Measurements from ENCODE around the gene BTBD2. TPM values are rescaled to one million over a fixed set of nuclear protein-coding genes. Genes with fewer than 3 reads are reported as not detected.

BTBD2 gene
- total RNA-seq, 4 donors from 2014 or later: 54.6 to 82.9 (median 63.6) TPM

- ATAC-seq (no peak), DNase-seq (no peak)
- intact Hi-C loops (cut with DNase I; ENCODE audit: low total_unique reads) (no loop called here), in situ Hi-C loops (cut with MboI; ENCODE audit: low sequenced_read_pairs in 4 of 4) (no loop called here)
- Histone ChIP-seq H3K36me3 (peaks cover 0 to 7% of the 10 kb centered on the region in 2 donors), H3K27ac (no peak overlapping the region), H3K4me1 (no peaks in the 10 kb centered on the region), H3K4me3 (no peak overlapping the region), H3K27me3 (no peaks in the 10 kb centered on the region), H3K9me3 (no peaks in the 10 kb centered on the region)
- TF ChIP-seq, protein P1, sequence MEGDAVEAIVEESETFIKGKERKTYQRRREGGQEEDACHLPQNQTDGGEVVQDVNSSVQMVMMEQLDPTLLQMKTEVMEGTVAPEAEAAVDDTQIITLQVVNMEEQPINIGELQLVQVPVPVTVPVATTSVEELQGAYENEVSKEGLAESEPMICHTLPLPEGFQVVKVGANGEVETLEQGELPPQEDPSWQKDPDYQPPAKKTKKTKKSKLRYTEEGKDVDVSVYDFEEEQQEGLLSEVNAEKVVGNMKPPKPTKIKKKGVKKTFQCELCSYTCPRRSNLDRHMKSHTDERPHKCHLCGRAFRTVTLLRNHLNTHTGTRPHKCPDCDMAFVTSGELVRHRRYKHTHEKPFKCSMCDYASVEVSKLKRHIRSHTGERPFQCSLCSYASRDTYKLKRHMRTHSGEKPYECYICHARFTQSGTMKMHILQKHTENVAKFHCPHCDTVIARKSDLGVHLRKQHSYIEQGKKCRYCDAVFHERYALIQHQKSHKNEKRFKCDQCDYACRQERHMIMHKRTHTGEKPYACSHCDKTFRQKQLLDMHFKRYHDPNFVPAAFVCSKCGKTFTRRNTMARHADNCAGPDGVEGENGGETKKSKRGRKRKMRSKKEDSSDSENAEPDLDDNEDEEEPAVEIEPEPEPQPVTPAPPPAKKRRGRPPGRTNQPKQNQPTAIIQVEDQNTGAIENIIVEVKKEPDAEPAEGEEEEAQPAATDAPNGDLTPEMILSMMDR (IDR thresholded peaks at IDR 0.05 in 4 of 5, conservative IDR thresholded peaks at IDR 0.05 in 1 of 5): no peak
- TF ChIP-seq POLR2A (IDR thresholded peaks at IDR 0.05): no peak
Measured at GRCh38 chr19:1967087-1967608, 48.4 kb downstream of the BTBD2 start.

GRCh38 chr19:1962674-1963073 is 52.8 kb downstream of the BTBD2 start:
- DNase-seq (no peak), ATAC-seq (no peak)
- H3K27me3 ChIP-seq: no peaks in the 10 kb centered on the region
- H3K27ac ChIP-seq: no peak overlapping the region
- in situ Hi-C loops (cut with MboI; ENCODE audit: low sequenced_read_pairs in 4 of 4): no loop called here
- intact Hi-C loops (cut with DNase I; ENCODE audit: low total_unique reads): no loop called here
- no peak overlapping the region for H3K4me3 ChIP-seq
- peaks cover under 1 to 2% of the 10 kb centered on the region in 2 donors for H3K4me1 ChIP-seq
- H3K36me3 ChIP-seq: no peaks in the 10 kb centered on the region
- TF ChIP-seq POLR2A (IDR thresholded peaks at IDR 0.05): no peak
- TF ChIP-seq, protein P1 (IDR thresholded peaks at IDR 0.05 in 4 of 5, conservative IDR thresholded peaks at IDR 0.05 in 1 of 5): no peak
- H3K9me3 ChIP-seq: no peaks in the 10 kb centered on the region

GRCh38 chr19:1961000-1961883 is 54.3 kb downstream of the BTBD2 start:
- TF ChIP-seq POLR2A (IDR thresholded peaks at IDR 0.05): no peak
- TF ChIP-seq, protein P1 (IDR thresholded peaks at IDR 0.05 in 4 of 5, conservative IDR thresholded peaks at IDR 0.05 in 1 of 5): no peak
- in situ Hi-C loops (cut with MboI; ENCODE audit: low sequenced_read_pairs in 4 of 4): no loop called here
- H3K9me3 ChIP-seq: no peaks in the 10 kb centered on the region
- ATAC-seq (no peak), DNase-seq (no peak)
- intact Hi-C loops (cut with DNase I; ENCODE audit: low total_unique reads): no loop called here
- H3K4me1 ChIP-seq: peaks cover 12 to 16% of the 10 kb centered on the region in 2 donors
- H3K4me3 ChIP-seq: no peak overlapping the region
- no peak overlapping the region for H3K27ac ChIP-seq
- no peaks in the 10 kb centered on the region for H3K36me3 ChIP-seq
- H3K27me3 ChIP-seq: no peaks in the 10 kb centered on the region

DNA sequence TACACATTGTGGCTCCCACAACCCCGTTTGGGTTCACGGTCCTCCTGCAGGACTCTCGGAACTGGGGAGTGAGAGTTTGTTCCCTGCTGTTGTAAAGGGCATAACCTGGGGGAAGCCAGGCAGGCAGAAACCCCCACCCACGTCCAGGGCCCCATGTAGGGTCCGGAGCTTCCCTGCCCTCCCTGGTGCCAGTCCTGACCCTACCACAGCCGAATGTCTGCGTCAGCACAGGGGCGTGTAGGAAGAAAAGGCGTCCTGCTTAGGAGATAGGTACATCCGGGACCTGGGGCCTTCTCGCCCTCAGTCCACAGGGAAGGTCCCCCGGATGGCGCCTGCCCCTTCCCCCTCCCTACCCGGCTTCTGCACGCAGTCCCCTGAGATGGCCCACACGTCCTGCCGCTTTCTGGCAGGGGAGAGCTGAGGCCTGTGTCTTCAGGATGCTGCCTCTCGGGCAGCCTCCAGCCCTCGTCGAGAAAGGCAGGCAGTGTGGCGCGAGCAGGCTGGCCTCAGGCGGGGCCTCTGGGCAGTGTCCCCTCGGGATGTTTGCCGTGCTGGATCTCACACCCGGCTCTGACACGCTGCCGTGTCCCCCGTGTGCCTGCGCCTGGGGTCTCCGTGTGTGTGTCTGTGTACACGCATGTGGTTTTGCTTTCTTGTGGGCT is 55.5 kb downstream of the BTBD2 start:
- Histone ChIP-seq H3K9me3 (no peaks in the 10 kb centered on the region), H3K4me1 (peaks cover 12 to 16% of the 10 kb centered on the region in 2 donors), H3K27me3 (no peaks in the 10 kb centered on the region), H3K36me3 (no peaks in the 10 kb centered on the region), H3K27ac (no peak overlapping the region), H3K4me3 (no peak overlapping the region)
- TF ChIP-seq POLR2A (IDR thresholded peaks at IDR 0.05): no peak
- TF ChIP-seq, protein P1 (IDR thresholded peaks at IDR 0.05 in 4 of 5, conservative IDR thresholded peaks at IDR 0.05 in 1 of 5): no peak
- ATAC-seq (no peak), DNase-seq (no peak)
- in situ Hi-C loops (cut with MboI; ENCODE audit: low sequenced_read_pairs in 4 of 4) (no loop called here), intact Hi-C loops (cut with DNase I; ENCODE audit: low total_unique reads) (no loop called here)
